CD14-positive monocyte (primary cell): ENCODE measurements around the gene ACSL3. TPM values are rescaled to one million over a fixed set of nuclear protein-coding genes. Genes with fewer than 3 reads are reported as not detected.
A peak's percentile ranks its signal among the peaks of the same experiment; 100 is the strongest.

Source experiments
- DNase-seq, 3 donors: peaks; one replicate each; pipeline ENCODE4 v3.0.0-alpha.2; 2011 to 2022
- H2AFZ ChIP-seq: 2 replicates; pipeline ENCODE4 v1.6.0; 2012; ENCODE audit warnings: mild to moderate bottlenecking, low read depth, low read length, inconsistent platforms; ENCODE audit not compliant: insufficient read depth, poor library complexity, severe bottlenecking
- H3K27ac ChIP-seq, 2 donors: 1 replicate in 1 of 2; 2 replicates in 1 of 2; pipeline ENCODE4 v1.5.1; 2012 to 2013; ENCODE audit warnings: low read length in 2 of 2, control low read depth in 1 of 2, inconsistent platforms in 1 of 2, low read depth in 1 of 2, mild to moderate bottlenecking in 1 of 2
- H3K27me3 ChIP-seq, 2 donors: one replicate each; pipeline versions ENCODE4 v1.6.0 to v1.6.1; 2011 to 2013; ENCODE audit warnings: low read length in 2 of 2; ENCODE audit not compliant: control insufficient read depth in 2 of 2, insufficient read depth in 2 of 2
- H3K36me3 ChIP-seq, 2 donors: replicated peaks in 1 of 2; 1 replicate in 1 of 2; 2 replicates in 1 of 2; pipeline versions ENCODE4 v1.5.1 to v1.6.1; 2012 to 2013; ENCODE audit warnings: low read length in 2 of 2, control low read depth in 1 of 2, inconsistent platforms in 1 of 2, mild to moderate bottlenecking in 1 of 2; ENCODE audit not compliant: insufficient read depth in 2 of 2, control insufficient read depth in 1 of 2
- H3K4me1 ChIP-seq, 2 donors: 1 replicate in 1 of 2; 2 replicates in 1 of 2; pipeline versions ENCODE4 v1.5.1 to v1.6.1; 2012 to 2013; ENCODE audit warnings: low read length in 2 of 2, control low read depth in 1 of 2, inconsistent platforms in 1 of 2, mild to moderate bottlenecking in 1 of 2, moderate library complexity in 1 of 2; ENCODE audit not compliant: insufficient read depth in 2 of 2, control insufficient read depth in 1 of 2
- H3K4me2 ChIP-seq: replicated peaks from 2 replicates; pipeline ENCODE3; 2012; ENCODE audit warnings: low read length, moderate library complexity, mild to moderate bottlenecking; ENCODE audit not compliant: poor library complexity, severe bottlenecking; ENCODE audit errors: extremely low read depth
- H3K4me3 ChIP-seq, 3 experiments: fragments of 200-600 bp in 1 of 3; sonication (generic) in 1 of 3; replicated peaks in 1 of 3; 1 replicate in 2 of 3; 2 replicates in 1 of 3; pipeline ENCODE4 v1.5.1; 2011 to 2013; ENCODE audit warnings: low read length in 3 of 3, mild to moderate bottlenecking in 3 of 3, control low read depth in 2 of 3, low read depth in 2 of 3, inconsistent platforms in 1 of 3, moderate library complexity in 1 of 3
- H3K79me2 ChIP-seq: 2 replicates; pipeline ENCODE4 v1.6.0; 2012; ENCODE audit warnings: mild to moderate bottlenecking, control low read depth, inconsistent platforms, low read length, moderate library complexity; ENCODE audit not compliant: insufficient read depth
- H3K9ac ChIP-seq: 2 replicates; pipeline ENCODE4 v1.6.0; 2017; ENCODE audit warnings: low read length, mild to moderate bottlenecking; ENCODE audit not compliant: insufficient read depth, poor library complexity, severe bottlenecking
- H3K9me3 ChIP-seq, 2 donors: replicated peaks in 1 of 2; 1 replicate in 1 of 2; 2 replicates in 1 of 2; pipeline versions ENCODE4 v1.5.1 to v1.6.1; 2012 to 2013; ENCODE audit warnings: low read length in 2 of 2, control low read depth in 1 of 2; ENCODE audit not compliant: control insufficient read depth in 1 of 2, insufficient read depth in 1 of 2
- H4K20me1 ChIP-seq: 2 replicates; pipeline ENCODE4 v1.6.0; 2012; ENCODE audit warnings: mild to moderate bottlenecking, low read length, control low read depth, moderate library complexity; ENCODE audit not compliant: insufficient read depth
- H3K27ac Mint-ChIP-seq, 7 donors: one replicate each; pipeline ENCODE4 v1.8.0; 2020; ENCODE audit warnings: mild to moderate bottlenecking in 7 of 7, mixed read lengths in 7 of 7, moderate library complexity in 6 of 7, inconsistent platforms in 2 of 7
- H3K27me3 Mint-ChIP-seq, 3 donors: one replicate each; pipeline ENCODE4 v1.8.0; 2021 to 2022; ENCODE audit warnings: low read depth in 3 of 3, mild to moderate bottlenecking in 3 of 3, mixed read lengths in 3 of 3, moderate library complexity in 3 of 3, inconsistent platforms in 1 of 3
- H3K36me3 Mint-ChIP-seq, 2 donors: one replicate each; pipeline ENCODE4 v1.8.0; 2020; ENCODE audit warnings: mixed read lengths in 2 of 2, inconsistent platforms in 1 of 2, mild to moderate bottlenecking in 1 of 2
- H3K4me1 Mint-ChIP-seq: one replicate; pipeline ENCODE4 v1.8.0; 2020; ENCODE audit warnings: mild to moderate bottlenecking, mixed read lengths
- H3K4me3 Mint-ChIP-seq, 2 donors: one replicate each; pipeline ENCODE4 v1.8.0; 2020; ENCODE audit warnings: mild to moderate bottlenecking in 2 of 2, mixed read lengths in 2 of 2, moderate library complexity in 1 of 2
- H3K9me3 Mint-ChIP-seq, 7 donors: one replicate each; pipeline ENCODE4 v1.8.0; 2020 to 2022; ENCODE audit warnings: mixed read lengths in 7 of 7, mild to moderate bottlenecking in 6 of 7, moderate library complexity in 6 of 7, inconsistent platforms in 2 of 7
- WGBS: methylation state at CpG from one replicate; pipeline ENCODE4 v1.1.5; 2013; ENCODE audit warnings: missing lambda C conversion rate; ENCODE audit not compliant: insufficient coverage; 5-methylcytosine and 5-hydroxymethylcytosine counted together
- intact Hi-C, 2 donors: fragments of 100-400 bp; cut with micrococcal nuclease; formaldehyde crosslinking; loops; one replicate each; pipeline versions ENCODE4 v1.15.0 to v1.15.1; 2023
- polyA plus RNA-seq, 3 donors: library from polyadenylated mRNA; depleted of rRNA in 1 of 3; unstranded in 2 of 3; stranded (reverse) in 1 of 3; fragments of 300-500 nt in 2 of 3; fragments of >200 nt in 1 of 3; fragmentation: Illumina TruSeq in 2 of 3; gene quantifications; 1 replicate in 2 of 3; 2 replicates in 1 of 3; pipeline ENCODE4 v1.2.3, GENCODE V29; 2012 to 2021
- TF ChIP-seq, protein P1 (sequence below): fragments of 200-600 bp; IDR thresholded peaks from one replicate; pipeline ENCODE4 v1.8.0; 2022; ENCODE audit warnings: antibody characterized with exemption, mild to moderate bottlenecking

Gene ACSL3
- polyA plus RNA-seq, 3 donors: 8.8 to 24.4 (median 19.9) TPM

DNA sequence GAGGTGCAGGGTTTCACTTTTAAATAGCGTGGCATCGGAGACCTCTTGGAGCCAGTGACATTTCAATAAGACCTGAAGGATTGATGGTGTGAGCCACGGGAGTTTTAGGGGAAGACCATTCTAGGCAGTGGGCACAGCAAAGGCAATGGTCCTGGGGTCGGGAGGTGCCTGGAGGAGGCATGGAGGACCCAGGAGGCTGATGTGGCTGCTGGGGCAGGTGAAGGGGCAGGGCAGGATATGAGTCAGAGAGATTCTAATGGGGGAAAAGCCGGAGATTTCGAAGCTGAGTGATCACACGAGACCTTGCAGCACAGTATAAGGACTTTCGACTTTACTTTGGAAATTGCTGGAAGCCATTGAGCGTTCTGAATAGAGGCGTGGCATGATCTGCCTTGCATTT lies 111.6 kb downstream of the ACSL3 start:
- WGBS: 88% methylated on average over 10 of the region's 10 CpGs

DNA sequence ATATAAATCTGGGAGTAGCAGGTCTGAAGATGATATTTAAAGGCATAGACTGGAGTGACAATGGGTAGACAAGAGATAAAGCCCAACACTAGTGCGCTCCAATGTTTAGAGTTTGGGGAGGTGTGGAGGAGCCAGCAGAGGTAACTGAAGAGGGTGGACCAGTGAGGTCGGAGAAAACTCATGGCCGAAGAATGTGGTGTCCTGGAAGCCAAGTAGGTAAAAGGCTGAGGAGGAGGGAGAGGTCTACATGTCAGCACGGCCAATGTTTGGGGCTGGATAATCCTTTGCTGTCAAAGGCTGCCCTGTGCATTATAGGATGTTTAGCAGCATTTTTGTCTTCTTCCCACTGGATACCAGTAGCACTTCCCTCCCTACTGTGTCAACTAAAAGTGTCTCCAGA lies 112.4 kb downstream of the ACSL3 start:
- Histone ChIP-seq H3K4me1 (peaks cover 0 to 4% of the 10 kb centered on the region in 2 donors), H4K20me1 (no peaks in the 10 kb centered on the region), H2AFZ (peak overlapping the region; percentile 6), H3K36me3 (no peaks in the 10 kb centered on the region), H3K9me3 (no peaks in the 10 kb centered on the region), H3K27me3 (no peaks in the 10 kb centered on the region), H3K4me2 (no peak overlapping the region), H3K4me3 (no peak overlapping the region), H3K9ac (no peak overlapping the region), H3K79me2 (no peaks in the 10 kb centered on the region), H3K27ac (no peak overlapping the region)
- Mint-ChIP-seq H3K36me3 (no peaks in the 10 kb centered on the region), H3K9me3 (no peaks in the 10 kb centered on the region), H3K27me3 (peaks cover 0 to 5% (median 3%) of the 10 kb centered on the region in 3 donors), H3K4me1 (peaks cover 8% of the 10 kb centered on the region), H3K27ac (no peak overlapping the region), H3K4me3 (no peak overlapping the region)
- TF ChIP-seq, protein P1, sequence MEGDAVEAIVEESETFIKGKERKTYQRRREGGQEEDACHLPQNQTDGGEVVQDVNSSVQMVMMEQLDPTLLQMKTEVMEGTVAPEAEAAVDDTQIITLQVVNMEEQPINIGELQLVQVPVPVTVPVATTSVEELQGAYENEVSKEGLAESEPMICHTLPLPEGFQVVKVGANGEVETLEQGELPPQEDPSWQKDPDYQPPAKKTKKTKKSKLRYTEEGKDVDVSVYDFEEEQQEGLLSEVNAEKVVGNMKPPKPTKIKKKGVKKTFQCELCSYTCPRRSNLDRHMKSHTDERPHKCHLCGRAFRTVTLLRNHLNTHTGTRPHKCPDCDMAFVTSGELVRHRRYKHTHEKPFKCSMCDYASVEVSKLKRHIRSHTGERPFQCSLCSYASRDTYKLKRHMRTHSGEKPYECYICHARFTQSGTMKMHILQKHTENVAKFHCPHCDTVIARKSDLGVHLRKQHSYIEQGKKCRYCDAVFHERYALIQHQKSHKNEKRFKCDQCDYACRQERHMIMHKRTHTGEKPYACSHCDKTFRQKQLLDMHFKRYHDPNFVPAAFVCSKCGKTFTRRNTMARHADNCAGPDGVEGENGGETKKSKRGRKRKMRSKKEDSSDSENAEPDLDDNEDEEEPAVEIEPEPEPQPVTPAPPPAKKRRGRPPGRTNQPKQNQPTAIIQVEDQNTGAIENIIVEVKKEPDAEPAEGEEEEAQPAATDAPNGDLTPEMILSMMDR: no peak
- no peak for DNase-seq
- intact Hi-C loops: loop anchor here in 1 of 2 donors (10.0 kb wide), 1 partner anchor 492 kb away; no protein-coding TSS in a partner anchor
- WGBS: 100% methylated on average over 3 of the region's 4 CpGs

More for the DNA sequence above, 111.6 kb downstream of the ACSL3 start:
- DNase-seq: no peak
- Histone ChIP-seq H3K27me3 (no peaks in the 10 kb centered on the region), H3K27ac (no peak overlapping the region), H3K4me1 (peaks cover 0 to 4% of the 10 kb centered on the region in 2 donors), H3K79me2 (no peaks in the 10 kb centered on the region), H3K9ac (no peak overlapping the region), H2AFZ (no peak overlapping the region), H3K4me3 (no peak overlapping the region), H3K4me2 (no peak overlapping the region), H3K36me3 (no peaks in the 10 kb centered on the region), H4K20me1 (no peaks in the 10 kb centered on the region), H3K9me3 (no peaks in the 10 kb centered on the region)
- Mint-ChIP-seq H3K27me3 (peaks cover 0 to 5% (median 3%) of the 10 kb centered on the region in 3 donors), H3K27ac (no peak overlapping the region), H3K36me3 (no peaks in the 10 kb centered on the region), H3K4me1 (peaks cover 8% of the 10 kb centered on the region), H3K9me3 (no peaks in the 10 kb centered on the region), H3K4me3 (no peak overlapping the region)
- intact Hi-C loops: loop anchor here in 1 of 2 donors (10.0 kb wide), 1 partner anchor 492 kb away; no protein-coding TSS in a partner anchor
- TF ChIP-seq, protein P1: no peak
